AG09319 (cell line): ENCODE results near the gene GRSF1.
"Not testable (repeated sequence)": the region's sequence is repeated elsewhere in the genome, so short reads cannot be mapped to it uniquely, and the experiment has no call there.

Experiments used
- DNase-seq: peaks from one replicate; pipeline ENCODE4 v3.0.0-alpha.2; 2010; ENCODE audit warnings: low read depth; ENCODE audit errors: extremely low read depth
- CTCF ChIP-seq: IDR thresholded peaks from 2 replicates; pipeline ENCODE4 v1.5.1; 2011; ENCODE audit warnings: low read depth, mild to moderate bottlenecking, inconsistent platforms, low read length, moderate library complexity

GRSF1 gene

GRCh38 chr4:70842761-70843435 lies 3.2 kb upstream of the GRSF1 start:
- no peak for TF ChIP-seq CTCF
- no peak for DNase-seq

- no peak for TF ChIP-seq CTCF
- no peak for DNase-seq
Observed at GRCh38 chr4:70841951-70842350, 2.3 kb upstream of the GRSF1 start.

- DNase-seq: no peak
- TF ChIP-seq CTCF: no peak
Observed at GRCh38 chr4:70841211-70841610, 1.5 kb upstream of the GRSF1 start.

- not testable (repeated sequence) for DNase-seq
Observed at GRCh38 chr4:70840631-70841030, 941 bp upstream of the GRSF1 start.

GRCh38 chr4:70840137-70840536 lies 447 bp upstream of the GRSF1 start:
- not testable (repeated sequence) for DNase-seq

- no peak for DNase-seq
- TF ChIP-seq CTCF: no peak
Observed at GRCh38 chr4:70838666-70839588, 763 bp downstream of the GRSF1 start.

- no peak for DNase-seq
- no peak for TF ChIP-seq CTCF
Observed at GRCh38 chr4:70838204-70838603, 1.5 kb downstream of the GRSF1 start.

- no peak for DNase-seq
- TF ChIP-seq CTCF: no peak
Observed at GRCh38 chr4:70836081-70836480, 3.6 kb downstream of the GRSF1 start.
